ENCODE data around the gene DPPA3. TPM values are rescaled to one million over a fixed set of nuclear protein-coding genes. Genes with fewer than 3 reads are reported as not detected.
"Not testable (repeated sequence)": the region's sequence is repeated elsewhere in the genome, so short reads cannot be mapped to it uniquely, and the experiment has no call there.

The DPPA3 gene
- total RNA-seq = not detected
- long read RNA-seq, donor 1 = 0 reads
- long read RNA-seq, donor 2 = 0 reads

DNA sequence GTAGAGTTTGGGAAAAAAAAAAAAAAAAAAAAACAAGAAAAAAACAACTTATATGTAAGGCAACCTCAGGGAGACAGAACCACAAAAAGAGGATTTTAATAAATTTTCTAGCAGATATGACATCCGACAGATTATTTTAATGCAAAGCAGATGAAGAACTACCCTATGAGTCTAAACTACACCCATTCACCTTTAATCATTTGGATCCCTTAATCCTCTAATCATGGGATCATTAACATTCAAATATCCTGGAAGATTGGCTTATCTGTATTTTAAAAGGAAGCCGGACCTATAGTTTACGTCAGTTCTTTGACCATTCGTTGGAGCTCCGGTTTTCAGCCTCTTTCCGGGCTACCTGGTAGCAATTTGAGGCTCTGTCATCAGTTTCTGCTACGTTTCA is at the start of gene DPPA3:
Gene DPPA3, plus strand, starts transcription at position 301 of the 400 bp plus-strand sequence. CDS start 138 bp downstream, outside the sequence.
- intact Hi-C loops (cut with DNase I) = no loop called here
- DNase-seq (ENCODE audit: low spot score) = no peak

DNA sequence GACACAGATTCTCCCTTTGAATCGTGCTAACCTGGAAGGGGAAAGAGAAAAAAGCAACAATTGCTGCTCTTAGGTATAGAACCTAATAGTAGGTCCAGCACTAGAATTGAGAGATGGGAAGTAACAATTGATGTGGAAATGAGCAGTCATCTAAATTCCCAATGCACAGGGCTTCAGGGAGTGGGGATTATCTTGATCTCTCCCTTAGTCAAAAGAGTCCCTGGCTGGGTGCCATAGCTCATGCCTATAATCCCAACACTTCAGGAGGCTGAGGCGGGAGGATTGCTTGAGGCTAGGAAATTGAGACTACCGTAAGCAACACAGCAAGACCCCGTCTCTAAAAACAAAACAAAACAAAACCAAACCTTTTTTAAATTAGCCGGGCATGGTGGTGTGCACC is 49.5 kb upstream of the DPPA3 start:
- DNase-seq (ENCODE audit: low spot score) = no peak
- intact Hi-C loops (cut with DNase I) = no loop called here

DNA sequence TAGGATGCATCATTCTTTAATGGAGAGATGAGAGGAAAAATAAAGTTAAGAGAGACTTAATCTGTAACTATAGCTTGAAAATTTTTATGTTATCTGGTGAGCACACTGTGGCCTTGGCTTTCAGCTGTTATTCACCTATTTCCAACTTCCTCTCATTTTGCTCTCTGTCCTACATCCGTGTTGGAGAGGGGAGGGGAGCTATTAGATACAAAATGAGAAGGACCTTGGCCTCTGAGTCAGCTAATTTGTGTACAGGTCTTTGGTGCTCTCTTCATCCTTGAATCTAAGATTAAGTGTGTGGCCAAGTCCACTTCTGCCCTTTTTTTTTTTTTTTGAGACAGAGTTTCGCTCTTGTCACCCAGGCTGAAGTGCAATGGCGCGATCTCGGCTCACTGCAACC is 44.6 kb upstream of the DPPA3 start:
- intact Hi-C loops (cut with DNase I) = no loop called here
- no peak for DNase-seq (ENCODE audit: low spot score)

- no peak for DNase-seq (ENCODE audit: low spot score)
- intact Hi-C loops (cut with DNase I) = no loop called here
Observed at GRCh38 chr12:7667125-7667524, 44.1 kb upstream of the DPPA3 start.

GRCh38 chr12:7668171-7668570 is 43.1 kb upstream of the DPPA3 start:
- intact Hi-C loops (cut with DNase I) = no loop called here

DNA sequence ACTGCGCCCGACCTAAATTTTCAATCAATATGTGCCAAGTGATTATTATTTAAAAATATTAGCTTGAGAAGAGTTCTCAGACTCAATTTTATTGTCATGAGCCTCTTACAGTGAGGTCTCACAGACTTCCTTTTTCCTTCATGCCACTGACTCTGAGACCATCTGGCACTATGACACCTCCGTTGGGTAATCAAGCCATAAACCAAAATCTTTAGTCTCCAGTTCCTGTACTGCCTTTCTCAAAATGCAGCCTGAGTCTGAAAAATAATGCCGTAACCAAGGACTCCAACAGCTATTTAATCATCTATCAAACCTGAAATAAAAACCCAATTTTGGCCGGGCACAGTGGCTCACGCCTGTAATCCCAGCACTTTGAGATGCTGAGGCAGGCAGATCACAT is 35.8 kb upstream of the DPPA3 start:
- DNase-seq (ENCODE audit: low spot score); intact Hi-C loops (cut with DNase I): not testable (repeated sequence)

More at GRCh38 chr12:7668171-7668570, 43.1 kb upstream of the DPPA3 start:
- DNase-seq (ENCODE audit: low spot score) = no peak

GRCh38 chr12:7677432-7677888 is 33.8 kb upstream of the DPPA3 start:
- intact Hi-C loops (cut with DNase I) = not testable (repeated sequence)

GRCh38 chr12:7678744-7679143 is 32.5 kb upstream of the DPPA3 start:
- intact Hi-C loops (cut with DNase I) = no loop called here
- DNase-seq (ENCODE audit: low spot score) = no peak

More at GRCh38 chr12:7677432-7677888, 33.8 kb upstream of the DPPA3 start:
- DNase-seq (ENCODE audit: low spot score) = not testable (repeated sequence)

- no peak for DNase-seq (ENCODE audit: low spot score)
- intact Hi-C loops (cut with DNase I) = no loop called here
Observed at GRCh38 chr12:7679251-7680045, 31.8 kb upstream of the DPPA3 start.

DNA sequence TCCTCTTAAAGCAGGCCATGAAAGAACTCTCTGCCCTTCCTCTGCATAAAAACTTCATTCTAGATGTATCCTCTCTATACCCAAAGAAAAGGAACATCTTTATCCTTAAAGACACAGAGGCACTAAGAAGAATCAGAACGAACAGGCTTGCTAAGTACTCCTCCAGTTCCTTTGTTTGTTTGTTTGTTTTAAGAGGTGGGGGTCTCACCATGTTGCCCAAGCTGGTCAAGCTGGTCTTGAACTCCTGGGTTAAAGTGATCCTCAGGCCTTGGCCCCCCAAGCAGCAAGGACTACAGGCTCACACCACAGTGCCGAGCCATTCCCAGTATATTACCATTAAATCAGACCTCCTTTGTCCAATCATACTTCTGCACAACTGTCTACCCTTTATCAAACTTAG is 29.7 kb upstream of the DPPA3 start:
- intact Hi-C loops (cut with DNase I) = no loop called here
- no peak for DNase-seq (ENCODE audit: low spot score)

GRCh38 chr12:7693793-7694192 is 17.4 kb upstream of the DPPA3 start:
- no peak for DNase-seq (ENCODE audit: low spot score)
- intact Hi-C loops (cut with DNase I) = no loop called here

DNA sequence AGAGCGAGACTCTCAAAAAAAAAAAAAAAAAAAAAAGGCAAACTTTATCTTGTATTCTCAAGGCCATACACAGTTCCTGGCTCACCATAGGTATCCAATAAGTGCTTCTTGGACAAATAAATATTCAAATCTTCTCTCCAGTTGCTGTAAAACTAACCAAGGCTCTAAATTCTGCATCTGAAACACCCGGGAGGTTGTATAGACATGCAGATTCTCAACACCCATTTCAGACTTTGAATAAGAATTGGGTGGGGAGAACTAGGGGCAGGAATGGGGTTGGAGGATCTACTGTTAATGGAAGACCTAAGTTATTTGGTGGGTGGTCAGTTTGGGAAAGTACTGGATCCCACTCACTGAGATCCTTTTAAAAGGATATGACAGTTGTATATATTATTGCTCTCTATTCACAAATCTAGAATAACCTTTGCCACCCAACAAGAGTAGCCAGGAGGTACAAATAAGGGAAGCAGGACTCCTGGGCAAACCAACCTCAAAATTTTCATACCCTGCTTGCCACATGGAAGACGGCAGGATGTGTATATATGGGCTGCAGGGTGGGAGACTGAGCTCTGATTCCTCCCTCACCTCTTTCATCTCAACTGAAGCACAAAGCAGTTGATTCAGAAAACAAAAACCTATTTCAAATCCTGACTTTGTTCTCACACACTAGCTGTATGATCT is 16.5 kb upstream of the DPPA3 start:
- intact Hi-C loops (cut with DNase I) = no loop called here
- no peak for DNase-seq (ENCODE audit: low spot score)

DNA sequence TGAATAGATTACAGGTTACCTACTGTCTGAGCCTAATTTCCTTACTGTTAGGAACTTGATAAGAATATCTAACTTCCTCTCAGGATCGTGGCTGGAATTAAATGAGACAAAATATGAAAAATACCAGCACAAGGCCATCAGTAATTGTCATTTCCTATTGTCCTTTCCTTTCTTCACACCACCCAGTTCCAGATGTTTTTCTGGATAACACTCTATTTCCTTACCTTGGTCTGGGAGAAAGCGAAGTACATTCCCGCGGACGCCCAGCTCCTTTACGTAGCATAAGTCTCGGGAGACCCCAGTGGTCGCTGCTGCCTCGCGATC is 16.0 kb upstream of the DPPA3 start:
- intact Hi-C loops (cut with DNase I) = no loop called here
- DNase-seq (ENCODE audit: low spot score) = no peak

- DNase-seq (ENCODE audit: low spot score) = no peak
- intact Hi-C loops (cut with DNase I) = no loop called here
Observed at GRCh38 chr12:7695566-7696197, 15.6 kb upstream of the DPPA3 start, which contains the start of gene GDF3. Gene GDF3, minus strand, starts transcription at chr12:7695775. Its CDS starts 47 bp downstream, at chr12:7695728.

- intact Hi-C loops (cut with DNase I) = no loop called here
- DNase-seq (ENCODE audit: low spot score) = no peak
Observed at GRCh38 chr12:7705846-7706245, 5.4 kb upstream of the DPPA3 start.

GRCh38 chr12:7709969-7710675 is 1.1 kb upstream of the DPPA3 start:
- DNase-seq (ENCODE audit: low spot score) = no peak
- intact Hi-C loops (cut with DNase I) = no loop called here

- DNase-seq (ENCODE audit: low spot score) = no peak
- intact Hi-C loops (cut with DNase I) = no loop called here
Observed at GRCh38 chr12:7712841-7713442, 1.7 kb downstream of the DPPA3 start.

DNA sequence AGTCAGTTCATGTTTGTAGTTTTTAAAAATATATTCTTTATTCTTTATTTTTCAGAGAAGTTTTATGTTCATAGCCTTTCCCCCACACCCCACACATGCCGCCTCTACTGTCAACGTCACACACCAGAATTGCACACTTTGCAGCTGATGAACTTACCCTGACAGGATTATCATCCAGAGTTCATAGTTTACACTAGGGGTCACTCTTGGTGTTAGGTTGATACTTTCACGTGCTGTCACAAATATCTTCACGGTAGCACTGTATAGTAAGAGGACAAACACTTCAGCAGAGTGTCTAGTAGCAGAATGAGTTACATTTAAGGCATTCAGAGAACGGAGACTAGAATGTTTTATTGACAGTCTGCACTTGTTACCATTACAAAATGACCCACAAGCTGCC is 5.1 kb downstream of the DPPA3 start:
- intact Hi-C loops (cut with DNase I) = no loop called here
- no peak for DNase-seq (ENCODE audit: low spot score)

All from posterior vena cava (tissue), 2 donors.